HG03196 (cell line): Measurements from ENCODE around the gene MAP3K5.
"Not testable (repeated sequence)": the region's sequence is repeated elsewhere in the genome, so short reads cannot be mapped to it uniquely, and the experiment has no call there.

Source experiments
- ATAC-seq: cut with Tn5 transposase; IDR thresholded peaks from one replicate; pipeline ENCODE4 v1.9.1; 2021; ENCODE audit not compliant: unreplicated experiment

Gene MAP3K5

GRCh38 chr6:136693090-136693489 is 99.2 kb downstream of the MAP3K5 start:
- no peak for ATAC-seq

- not testable (repeated sequence) for ATAC-seq
These were observed 104.4 kb downstream of the MAP3K5 start for GRCh38 chr6:136687894-136688293.

- ATAC-seq, result no peak
These were observed 106.7 kb downstream of the MAP3K5 start for GRCh38 chr6:136685540-136686108.

- ATAC-seq, result no peak
These were observed 107.8 kb downstream of the MAP3K5 start for GRCh38 chr6:136684466-136684865.

- no peak for ATAC-seq
These were observed 108.9 kb downstream of the MAP3K5 start for GRCh38 chr6:136683209-136683941.

GRCh38 chr6:136682292-136682691 is 110.0 kb downstream of the MAP3K5 start:
- ATAC-seq, result no peak

GRCh38 chr6:136677822-136678221 is 114.5 kb downstream of the MAP3K5 start:
- ATAC-seq, result no peak

- ATAC-seq, result no peak
These were observed 114.9 kb downstream of the MAP3K5 start for GRCh38 chr6:136677344-136677743.

GRCh38 chr6:136676075-136676474 is 116.2 kb downstream of the MAP3K5 start:
- ATAC-seq, result no peak

- ATAC-seq, result no peak
These were observed 118.7 kb downstream of the MAP3K5 start for GRCh38 chr6:136673571-136673970.

- ATAC-seq, result no peak
These were observed 120.1 kb downstream of the MAP3K5 start for GRCh38 chr6:136672144-136672543.

GRCh38 chr6:136669299-136669699 is 123.0 kb downstream of the MAP3K5 start:
- ATAC-seq, result no peak

- no peak for ATAC-seq
These were observed 123.7 kb downstream of the MAP3K5 start for GRCh38 chr6:136668571-136668970.

- no peak for ATAC-seq
These were observed 126.2 kb downstream of the MAP3K5 start for GRCh38 chr6:136666041-136666440.

- ATAC-seq, result no peak
These were observed 129.7 kb downstream of the MAP3K5 start for GRCh38 chr6:136662347-136663237.

- ATAC-seq, result no peak
These were observed 131.6 kb downstream of the MAP3K5 start for GRCh38 chr6:136660727-136661126.

GRCh38 chr6:136659991-136660499 is 132.2 kb downstream of the MAP3K5 start:
- ATAC-seq, result no peak

GRCh38 chr6:136658711-136659110 is 133.6 kb downstream of the MAP3K5 start:
- no peak for ATAC-seq

GRCh38 chr6:136657666-136658065 is 134.6 kb downstream of the MAP3K5 start:
- ATAC-seq, result no peak

GRCh38 chr6:136656121-136656520 is 136.2 kb downstream of the MAP3K5 start:
- no peak for ATAC-seq

GRCh38 chr6:136655239-136656014 is 136.8 kb downstream of the MAP3K5 start:
- no peak for ATAC-seq
